Stimulated activated CD4-positive, alpha-beta T cell treated with anti-CD3 and anti-CD28 coated beads, Interleukin-2, amount 100 ng/mL, for 4 hours (primary cell): ENCODE results near the gene UBAC1.

Source experiments
- DNase-seq: peaks from one replicate; pipeline ENCODE4 v3.0.0-alpha.2; 2020; ENCODE audit warnings: low read depth

The UBAC1 gene

DNA sequence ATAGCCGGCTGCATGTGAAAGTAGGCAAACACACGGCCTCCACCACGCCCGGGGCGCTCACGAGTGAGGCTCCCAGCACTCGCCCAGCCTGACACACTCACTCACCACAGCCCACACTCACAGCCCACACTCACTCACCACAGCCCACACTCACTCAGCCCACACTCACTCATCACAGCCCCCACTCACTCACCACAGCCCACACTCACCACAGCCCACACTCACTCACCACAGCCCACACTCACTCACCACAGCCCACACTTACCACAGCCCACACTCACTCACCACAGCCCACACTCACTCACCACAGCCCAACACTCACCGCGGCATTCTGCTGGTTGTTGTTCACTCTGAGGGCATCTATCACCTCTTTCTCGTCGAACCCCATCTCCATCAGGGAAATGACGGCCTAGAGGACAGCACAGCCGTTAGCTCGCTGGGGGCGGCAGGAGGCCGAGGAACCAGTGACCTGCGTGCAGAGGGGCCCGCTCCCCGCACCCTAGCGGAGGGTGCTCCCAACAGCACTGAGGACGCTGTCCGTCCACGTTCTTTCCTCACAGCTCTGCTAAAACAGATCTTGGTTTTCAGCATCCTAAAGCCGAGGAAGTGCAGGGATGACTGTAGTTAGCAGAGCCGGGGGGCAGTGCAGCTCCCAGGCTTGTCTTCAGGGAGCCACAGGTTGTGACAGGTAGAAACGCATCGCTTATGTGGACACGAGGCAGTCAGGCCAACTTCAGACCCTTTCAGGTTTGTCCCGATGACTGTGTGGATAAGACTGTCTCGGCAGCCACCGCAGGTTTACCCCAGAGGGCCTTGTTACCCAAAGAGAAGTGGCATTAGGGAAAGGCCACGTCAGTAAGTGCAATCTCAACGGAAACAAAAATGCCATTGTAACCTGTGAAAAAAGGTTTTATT, 21.6 kb downstream of the UBAC1 start:
- peak; percentile 29 for DNase-seq

DNA sequence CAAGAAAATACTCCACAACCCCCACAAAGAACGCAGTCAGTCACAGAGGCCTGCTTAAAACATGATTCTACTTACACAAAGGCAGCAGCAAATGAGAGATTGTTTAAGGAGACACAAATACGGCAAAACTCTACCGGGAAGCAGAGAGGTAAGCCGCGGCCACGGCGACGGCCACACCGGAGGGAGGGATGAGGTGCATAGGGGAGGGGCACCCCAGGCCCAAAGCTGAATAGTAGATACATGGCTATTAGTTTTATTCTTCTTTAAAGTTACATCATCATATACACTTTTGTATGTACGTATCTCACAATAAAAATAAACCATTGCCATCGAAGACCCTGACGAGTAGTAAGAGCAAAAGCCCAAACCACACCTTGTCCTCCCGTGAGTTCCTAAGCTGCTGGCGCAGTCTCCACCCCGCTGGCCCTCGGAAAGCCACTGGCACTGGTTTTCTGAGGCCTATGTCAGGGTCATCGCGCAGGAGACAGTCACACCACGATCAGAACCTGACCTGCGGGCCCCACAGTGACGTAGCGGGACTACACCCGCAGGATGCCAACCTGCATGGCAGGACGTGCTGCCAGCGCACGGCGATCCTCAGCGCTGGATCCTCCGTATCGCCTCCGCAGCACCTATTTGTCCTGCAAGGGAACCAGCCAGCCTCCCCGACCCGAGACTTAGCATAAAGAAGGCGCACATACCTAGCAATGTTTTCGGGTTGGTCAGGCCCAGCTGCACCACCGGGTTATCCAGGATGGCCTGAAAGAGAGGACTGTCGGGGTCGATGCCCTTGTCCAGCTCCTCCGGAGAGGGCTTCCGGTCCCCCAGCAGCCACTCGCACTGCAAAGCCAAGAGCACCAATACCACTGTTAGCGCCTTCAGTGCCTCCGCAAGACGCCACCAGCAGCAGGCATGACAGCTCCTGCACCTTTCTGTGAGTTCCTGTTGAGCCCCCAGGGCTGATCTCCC, 23.4 kb downstream of the UBAC1 start:
- no peak for DNase-seq

DNA sequence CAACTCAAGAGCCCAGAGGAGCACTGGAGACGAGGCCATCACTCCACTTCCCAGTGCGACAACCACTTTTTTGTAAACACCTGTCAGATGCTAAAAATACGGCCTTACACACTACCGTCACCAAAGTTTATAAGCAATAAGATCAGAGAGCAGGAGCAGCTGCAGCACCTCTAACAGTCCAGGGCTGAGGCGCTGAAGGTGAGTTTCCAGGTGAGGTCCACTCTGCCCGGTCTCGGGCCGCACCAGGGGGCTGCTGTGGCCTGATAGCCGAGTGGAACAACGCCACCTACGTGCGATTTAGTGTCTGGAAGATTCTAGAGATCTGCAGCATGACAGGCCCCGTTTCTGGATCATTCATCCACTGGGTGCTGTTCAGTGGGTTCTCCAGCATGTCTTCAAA, 28.1 kb downstream of the UBAC1 start:
- no peak for DNase-seq

DNA sequence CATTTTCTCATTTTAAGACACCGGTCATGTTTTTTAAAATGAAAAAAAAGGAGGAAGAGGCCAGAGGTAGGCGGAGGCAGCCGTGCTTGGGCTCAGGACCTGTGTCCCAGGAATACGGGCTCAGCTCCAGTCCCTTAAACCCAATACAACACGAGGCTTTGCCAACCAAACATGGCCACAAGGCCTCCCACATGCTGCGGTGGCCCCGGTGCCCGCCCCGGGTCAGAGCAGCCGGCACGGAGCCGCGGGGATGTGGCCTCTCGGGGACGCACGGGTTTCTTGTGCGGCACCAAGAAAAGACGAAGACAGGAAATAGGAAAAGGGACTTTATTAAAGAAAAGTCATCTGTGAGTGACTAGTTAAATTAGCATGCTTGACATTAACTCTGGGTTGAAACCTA, 28.5 kb downstream of the UBAC1 start:
- DNase-seq: no peak

DNA sequence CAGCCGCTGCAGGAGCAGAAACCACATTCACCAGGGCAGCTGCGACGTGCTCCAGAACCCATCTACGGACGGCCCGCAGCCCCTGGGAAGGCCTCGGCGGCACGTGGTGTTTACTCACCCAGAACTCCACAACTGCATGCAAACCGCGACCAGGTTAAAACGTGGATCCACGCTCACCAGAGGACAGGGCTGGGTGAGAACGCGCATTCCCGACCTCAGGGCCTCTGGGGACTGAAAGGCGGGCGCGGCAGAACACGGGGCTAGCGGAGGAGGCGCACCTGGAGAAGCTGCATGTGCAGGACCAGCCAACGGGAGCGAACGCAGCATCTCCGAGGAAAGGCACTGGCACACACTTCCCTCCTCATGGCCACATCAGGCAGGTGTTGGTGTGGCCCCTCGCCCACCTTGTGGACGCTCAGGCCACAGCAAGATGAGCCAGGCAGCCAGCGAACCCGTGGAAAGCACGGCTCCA, 29.8 kb downstream of the UBAC1 start:
- no peak for DNase-seq

DNA sequence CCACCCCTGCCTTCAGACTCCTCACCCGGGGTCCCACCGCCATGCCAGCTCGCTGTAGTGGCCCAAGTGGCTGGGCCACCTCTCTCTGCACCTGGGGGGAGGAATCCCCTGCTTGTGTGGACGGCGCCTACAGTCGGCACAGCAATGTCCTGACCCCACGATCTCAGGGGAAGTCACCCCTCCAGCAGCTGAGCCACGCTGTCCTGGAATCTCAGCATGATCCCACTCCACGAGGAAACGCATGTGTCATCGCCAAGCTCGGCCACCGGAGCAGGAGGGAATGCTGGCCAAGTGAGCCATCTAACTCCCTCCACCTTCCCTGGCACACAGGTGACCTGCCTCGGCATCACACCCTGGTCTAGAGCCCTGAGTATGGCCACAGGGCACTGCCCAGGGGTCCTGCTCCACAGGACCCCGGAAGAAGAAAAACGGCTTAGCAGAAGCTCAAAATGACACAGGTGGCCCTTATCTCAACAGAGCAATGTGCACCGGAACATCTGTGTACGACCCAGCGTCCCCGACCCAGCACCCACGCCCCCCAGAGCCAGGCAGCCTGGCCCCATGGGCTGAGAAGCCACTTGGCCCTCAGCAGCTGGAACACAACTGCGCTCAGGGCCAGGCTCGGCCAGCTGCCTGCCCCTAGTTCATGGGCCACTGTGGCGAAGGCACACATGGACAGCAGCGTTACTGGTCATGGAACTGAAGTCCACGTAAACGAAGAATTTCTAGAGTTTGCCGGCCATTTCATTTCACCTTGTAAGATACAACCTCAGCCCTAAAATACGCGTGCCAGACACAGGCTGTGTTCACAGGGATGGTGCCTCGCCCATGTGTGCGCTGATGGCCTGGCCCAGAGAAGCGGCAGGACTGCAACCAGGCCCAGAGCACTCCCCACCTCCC, 30.5 kb downstream of the UBAC1 start:
- DNase-seq: no peak

DNA sequence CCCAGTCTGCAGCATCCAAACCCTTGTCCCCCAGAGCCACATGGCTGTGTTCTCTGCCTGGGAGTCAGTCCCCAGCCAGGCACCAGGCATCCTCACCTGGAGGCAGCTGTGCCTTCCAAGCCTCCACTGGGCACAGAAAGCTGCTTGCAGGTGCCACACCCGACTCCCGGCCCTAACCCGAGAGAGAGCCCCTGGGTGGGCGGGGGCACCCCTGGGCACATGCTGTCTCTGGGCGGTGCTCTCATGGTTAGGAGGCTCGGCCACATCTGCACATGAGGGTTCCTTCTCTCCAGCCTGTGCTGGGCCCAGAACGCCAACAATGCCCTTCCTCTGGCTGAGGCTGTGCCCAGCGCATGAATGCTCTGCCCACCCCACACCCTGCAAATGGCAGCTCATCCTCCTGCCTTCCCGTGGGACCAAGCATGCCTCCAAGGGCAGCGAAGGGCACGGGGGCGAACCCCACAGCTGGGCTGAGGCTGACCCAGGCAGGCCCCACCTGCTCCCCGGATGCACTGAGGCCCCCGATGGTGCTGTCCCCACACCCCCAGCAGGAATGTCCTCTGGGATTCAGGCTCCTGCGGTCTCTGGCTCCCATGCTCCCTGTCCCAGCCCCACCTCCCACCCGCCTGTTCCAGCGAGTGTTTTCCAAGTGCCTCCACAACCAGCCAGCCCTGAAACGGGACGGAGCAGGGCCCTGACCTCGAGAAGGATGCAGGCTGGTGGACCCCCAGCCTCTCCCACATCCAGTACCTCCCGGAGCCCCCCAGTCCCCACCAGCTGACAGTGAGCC, 31.3 kb downstream of the UBAC1 start:
- DNase-seq: no peak

DNA sequence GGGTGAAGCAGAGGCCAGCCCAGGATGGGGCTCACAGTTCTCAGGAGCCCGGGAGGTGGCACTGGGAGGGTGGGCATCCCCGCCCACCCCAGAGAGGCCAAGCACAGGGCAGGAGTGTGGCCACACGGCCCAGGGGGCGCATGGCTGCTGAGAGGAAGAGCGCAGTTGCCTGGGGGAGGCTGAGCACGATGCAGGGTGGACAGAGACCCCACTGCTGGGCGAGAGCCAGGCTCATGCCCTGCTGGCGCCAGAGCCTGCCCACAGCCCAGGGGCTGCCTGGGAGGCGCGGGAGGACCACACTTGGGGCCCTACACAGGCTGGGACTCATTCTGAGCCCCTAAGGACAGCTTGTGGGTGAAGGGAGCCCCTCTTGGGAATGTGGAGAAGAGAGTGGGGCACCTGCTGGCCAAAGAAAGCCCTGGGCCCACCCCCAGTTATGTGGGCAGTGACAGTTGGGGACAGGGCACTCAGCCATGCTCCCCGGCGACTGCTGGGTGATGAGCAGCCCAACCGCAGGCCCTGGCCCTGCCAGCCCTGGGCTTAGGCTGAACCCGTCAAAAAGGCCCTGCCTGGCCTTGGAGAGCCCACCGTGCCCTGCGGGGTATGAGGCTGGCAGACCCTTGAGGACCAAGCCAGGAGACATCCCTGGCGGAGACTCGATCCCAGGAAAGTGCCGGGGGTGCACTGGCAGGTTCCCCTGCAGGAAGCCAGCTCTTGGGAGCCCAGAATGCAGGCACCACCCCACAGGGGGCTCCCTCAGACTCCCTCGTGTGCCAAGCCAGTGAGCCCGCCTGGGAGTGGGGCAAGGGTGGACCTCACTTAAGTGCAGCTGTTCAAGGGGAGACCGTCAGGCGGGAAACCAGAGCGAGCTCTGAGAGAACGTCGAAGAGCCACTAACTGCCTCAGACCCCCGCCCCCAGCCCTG, 32.2 kb downstream of the UBAC1 start:
- no peak for DNase-seq

DNA sequence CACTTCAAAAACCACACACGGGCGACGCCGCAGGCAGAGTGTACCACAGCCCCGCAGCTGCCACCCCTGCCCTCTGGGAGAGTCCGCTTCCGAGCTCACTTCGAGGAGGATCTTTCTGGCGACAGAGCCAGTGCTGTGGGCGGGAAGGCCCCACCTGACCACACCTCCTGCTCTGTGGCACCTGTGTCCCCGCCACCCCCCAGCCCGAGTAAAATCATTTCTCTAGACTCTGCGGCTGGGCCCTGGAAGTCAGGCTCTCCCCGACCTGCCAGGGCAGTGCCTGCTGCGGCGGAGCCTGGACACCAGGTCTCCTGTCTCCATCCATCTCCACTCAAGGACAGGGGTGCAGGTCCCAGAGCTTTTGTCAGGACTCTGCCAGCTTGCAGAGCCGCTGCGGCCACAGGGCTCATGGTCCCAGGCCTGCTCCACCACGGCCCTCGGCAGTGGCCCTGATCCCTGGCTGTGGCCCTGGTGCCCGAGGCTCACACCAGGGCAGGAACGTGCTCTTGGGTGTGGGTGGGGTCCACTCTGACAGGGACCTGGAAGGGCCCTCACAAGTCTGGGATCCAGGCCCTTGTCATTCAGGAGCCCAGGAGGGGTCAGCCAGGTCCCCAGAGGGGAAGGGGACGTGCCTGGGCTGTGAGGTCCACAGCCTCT, 33.0 kb downstream of the UBAC1 start:
- DNase-seq: no peak

DNA sequence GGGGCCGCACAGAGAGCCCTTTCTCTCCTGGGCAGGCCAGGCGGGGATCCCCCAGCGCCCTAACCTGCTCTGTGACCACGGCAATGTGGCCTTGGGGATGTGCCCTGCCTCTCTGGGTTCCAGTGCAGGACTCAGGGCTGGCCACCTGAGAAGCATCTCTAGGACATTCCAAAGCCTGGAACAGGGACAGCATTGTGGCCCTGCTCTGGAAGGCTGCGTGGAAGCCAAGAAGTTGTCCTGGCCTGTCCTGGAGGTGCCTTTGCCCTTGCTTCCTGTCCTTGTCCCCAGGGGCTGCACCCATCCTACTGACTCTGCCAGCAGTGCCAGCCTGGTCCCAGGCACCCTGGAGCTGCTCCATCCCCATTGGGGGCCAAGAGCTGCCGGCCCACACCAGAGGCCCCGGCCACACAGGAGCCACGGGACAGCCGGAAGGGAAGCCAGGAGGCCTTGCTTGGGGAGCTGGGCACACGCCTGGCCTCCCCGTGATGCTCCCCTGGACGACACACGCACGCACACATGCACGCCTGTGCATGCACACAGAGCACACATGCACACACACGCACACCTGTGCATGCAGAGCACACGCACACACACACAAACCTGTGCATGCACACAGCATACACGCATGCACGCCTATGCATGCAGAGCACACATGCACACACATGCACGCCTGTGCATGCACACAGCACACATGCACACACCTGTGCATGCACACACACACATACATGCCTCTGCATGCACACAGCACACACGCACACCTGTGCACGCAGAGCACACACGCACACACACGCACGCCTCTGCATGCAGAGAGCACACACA, 33.8 kb downstream of the UBAC1 start:
- DNase-seq: no peak

DNA sequence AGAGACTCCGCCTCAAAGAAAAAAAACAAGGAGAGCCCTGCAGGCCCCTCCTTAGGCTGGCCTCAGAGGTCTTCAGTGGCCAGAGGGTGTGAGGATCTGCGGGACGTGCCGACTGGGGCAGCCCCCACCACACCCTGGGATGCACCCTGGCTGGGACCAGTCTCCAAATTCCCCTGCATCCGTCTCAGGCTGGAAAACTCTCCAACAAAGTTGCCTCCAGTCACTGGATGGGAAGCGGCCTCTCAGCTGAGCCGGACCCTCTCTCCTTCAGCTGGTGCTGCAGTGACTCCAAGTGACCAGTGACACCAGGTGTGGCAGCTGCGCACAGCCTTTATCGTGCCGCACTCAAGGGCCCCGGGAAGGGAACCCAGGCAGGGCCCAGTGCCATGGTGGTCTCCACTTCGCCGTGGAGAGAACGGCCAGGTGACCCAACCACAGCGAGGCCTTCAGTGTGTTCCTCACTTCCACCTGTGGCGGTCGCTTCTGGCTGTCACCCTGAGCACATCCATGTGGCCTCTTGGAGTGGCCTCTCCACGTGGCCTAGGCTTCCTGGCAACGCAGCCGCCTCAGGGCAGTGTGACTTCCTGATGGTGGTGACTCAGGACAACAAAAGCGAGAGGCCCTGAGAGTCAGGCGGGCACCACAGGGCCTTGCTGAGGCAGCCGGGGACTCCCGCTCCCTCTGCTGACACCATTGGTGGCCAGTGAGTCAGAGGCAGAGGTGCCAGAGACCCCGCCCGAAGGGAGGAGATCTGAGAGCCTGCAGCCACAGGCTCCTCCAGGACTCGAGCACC, 34.6 kb downstream of the UBAC1 start:
- DNase-seq: no peak

DNA sequence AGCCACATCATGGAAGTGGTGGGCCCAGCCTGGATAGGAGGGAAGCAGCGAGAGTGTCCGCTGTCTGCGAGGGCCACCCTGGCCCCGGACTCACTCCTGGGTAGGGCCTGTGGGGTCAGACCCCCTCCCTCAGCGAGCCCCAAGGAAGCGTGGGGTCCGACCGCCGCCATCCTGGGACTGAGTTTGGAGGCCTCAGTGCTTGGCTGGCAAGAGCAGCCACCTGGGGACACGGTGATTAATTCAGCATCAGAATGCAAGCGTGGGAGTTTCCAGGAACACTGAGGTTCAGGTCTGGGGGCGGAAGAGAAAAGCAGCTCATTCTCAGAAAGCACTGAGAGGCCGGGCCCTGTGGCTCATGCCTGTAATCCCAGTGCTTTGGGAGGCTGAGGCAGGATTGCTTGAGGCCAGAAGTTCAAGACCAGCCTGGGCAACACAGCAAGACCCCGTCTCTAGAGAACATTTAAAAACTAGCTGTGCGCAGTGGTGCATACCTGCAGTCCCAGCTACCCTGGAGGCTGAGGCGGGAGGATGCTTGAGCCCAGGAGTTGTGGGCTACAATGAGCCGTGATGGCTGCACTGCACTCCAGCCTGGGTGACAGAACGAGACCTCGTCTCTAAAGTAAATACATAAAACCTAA, 35.6 kb downstream of the UBAC1 start:
- peak; percentile 61 for DNase-seq

DNA sequence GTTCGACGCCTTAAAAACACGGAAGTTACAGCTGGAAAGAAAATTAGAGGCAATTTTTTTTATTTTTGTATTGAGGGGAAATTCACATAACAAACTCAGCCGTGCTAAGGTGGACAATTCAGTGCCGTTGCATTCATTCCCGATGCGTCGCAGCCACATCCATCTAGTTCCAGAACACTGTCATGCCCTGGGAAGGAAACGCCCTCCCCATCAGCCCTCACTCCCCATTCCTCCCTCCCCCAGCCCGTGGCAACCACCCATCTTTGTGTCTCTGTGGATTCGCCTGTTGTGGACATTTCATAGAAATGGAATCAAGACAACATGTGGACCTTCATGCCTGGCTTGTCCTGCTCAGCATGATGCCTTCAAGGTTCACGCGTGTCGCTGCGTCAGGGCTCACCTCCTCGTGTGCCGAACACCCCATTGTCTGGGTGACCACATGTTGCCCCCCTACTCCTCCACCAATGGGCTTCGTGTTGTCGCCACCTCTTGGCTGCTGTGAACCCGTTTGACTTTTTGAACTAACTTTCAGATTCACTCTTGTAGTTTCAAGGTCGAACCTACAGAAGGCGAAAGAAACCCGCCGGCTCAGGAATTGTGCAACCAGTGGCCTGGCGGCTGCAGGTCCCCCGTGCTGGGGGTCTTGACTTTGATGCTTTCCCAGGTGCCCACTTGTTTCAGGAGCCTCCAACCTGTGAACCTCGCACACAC, 36.4 kb downstream of the UBAC1 start:
- no peak for DNase-seq

DNA sequence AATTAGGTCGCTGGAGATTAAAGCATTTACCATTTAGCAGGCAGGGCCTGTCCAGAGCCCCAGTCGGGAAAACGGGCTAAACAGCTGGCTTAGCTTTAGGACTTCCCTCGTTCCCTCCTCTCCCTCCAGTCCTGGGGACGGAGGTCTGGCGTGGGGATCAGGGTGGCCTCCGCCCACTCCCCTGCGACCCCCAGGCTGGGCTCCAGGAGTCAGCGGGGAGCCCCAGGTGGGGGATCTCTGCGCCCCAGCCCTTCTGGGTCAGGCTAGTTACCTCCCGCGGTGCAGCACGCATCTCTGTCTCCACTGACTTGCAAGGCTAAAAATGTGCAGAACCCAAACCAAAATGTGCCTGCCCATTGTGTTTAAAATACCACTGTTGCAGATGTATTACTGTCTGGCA, 37.7 kb downstream of the UBAC1 start:
- DNase-seq: no peak

DNA sequence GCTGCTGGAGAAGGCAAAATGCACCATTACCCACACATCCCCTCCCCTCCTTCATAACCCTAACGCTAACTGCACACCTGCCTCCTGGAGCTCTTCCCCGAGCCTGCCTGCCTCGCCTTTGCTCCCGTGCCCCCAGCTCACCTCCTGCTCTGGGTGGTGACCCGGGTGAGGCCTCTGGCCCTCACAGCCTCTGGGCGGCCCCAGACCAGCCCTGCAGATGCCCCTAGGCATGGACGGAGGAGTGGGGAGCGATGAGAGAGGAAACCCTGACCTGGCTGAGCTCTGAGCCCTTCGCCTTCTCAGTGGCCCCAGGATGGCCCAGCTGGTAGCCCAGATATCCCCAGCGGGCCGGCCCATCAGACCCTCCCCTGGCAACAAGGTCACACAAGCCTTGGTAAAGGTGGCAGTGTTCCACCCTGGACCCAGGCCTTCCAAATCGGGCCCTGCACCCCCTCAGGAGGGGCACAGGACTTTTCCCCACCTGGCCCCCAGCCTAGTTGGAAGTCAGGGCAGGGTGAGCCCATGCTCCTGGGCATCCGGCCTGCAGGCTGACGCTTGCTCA, 39.3 kb downstream of the UBAC1 start:
- DNase-seq: no peak

DNA sequence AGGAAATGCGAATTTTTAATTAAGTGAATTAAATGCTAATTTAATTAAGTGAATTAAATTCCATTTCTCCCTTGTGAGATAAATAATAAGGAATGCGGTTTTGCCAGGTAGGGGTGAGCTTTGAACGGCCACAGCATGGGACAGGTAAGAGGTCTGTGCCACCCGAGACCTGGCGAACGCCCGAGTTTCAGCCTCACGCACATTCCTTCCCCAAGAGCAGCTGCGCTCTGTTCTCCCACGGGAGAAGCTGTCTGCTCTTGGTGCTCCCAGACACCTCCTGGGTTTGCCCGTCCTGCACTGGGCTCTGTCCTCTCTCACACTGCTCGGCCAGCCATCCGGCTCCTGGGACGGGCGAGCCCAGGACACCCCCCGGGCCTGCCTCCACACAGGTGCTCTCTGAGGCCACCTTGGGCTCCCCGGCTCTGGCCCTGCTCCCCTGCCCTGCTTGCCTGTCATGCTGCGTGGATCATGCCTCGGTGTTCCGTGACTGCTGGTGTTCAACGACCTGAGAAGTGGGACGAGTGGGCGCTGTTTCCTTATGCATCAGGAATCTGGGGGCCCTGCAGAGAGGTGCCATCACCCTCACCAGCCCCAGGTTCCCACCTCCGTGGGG, 40.1 kb downstream of the UBAC1 start:
- DNase-seq: no peak
